Measurements from ENCODE around the gene CDKN1C. TPM values are rescaled to one million over a fixed set of nuclear protein-coding genes. Genes with fewer than 3 reads are reported as not detected.

The CDKN1C gene
- total RNA-seq, 4 donors from 2014 or later, result 12.6 to 29.7 (median 16.8) TPM

DNA sequence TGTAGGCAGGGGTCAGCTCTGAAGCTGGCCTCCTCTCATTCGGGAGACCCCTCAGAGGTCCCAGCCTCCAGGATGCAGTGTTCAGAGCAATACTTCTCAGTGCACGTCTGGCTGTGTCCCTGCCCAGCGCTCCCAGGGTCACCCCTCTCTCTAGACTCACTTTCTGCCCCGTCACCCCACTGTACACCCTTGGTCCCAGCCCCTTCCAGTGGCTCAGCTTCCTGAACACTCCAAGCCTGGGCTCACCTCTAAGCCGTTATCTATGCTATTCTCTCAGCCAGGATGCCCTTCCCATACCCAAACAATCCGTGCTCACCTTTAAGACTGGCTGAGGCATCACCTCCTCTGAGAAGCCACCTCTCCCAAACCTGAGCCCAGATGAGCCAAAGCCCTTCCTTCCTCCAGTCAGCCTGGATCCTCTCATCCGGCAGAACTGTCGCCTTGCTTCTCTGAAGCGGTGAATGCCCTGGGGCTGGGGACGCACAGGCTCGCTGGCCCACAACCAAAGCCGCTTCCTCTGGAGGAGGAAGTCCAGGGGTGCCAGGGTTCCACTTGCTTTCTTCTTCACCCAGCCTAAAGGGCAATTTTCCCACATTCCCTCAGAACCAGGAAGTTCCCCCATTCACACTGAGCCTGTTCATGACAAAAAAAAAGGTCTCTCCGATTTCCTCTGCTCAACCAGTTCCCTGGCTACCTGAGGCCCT is 13.7 kb upstream of the CDKN1C start:
- peaks cover 14 to 36% of the 10 kb centered on the region in 2 donors for H3K4me1 ChIP-seq
- no peaks in the 10 kb centered on the region for H3K9me3 ChIP-seq
- no peak for DNase-seq
- WGBS, 2 donors, result 77 to 79% methylated on average over 13 of the region's 13 CpGs
- TF ChIP-seq, protein P1, sequence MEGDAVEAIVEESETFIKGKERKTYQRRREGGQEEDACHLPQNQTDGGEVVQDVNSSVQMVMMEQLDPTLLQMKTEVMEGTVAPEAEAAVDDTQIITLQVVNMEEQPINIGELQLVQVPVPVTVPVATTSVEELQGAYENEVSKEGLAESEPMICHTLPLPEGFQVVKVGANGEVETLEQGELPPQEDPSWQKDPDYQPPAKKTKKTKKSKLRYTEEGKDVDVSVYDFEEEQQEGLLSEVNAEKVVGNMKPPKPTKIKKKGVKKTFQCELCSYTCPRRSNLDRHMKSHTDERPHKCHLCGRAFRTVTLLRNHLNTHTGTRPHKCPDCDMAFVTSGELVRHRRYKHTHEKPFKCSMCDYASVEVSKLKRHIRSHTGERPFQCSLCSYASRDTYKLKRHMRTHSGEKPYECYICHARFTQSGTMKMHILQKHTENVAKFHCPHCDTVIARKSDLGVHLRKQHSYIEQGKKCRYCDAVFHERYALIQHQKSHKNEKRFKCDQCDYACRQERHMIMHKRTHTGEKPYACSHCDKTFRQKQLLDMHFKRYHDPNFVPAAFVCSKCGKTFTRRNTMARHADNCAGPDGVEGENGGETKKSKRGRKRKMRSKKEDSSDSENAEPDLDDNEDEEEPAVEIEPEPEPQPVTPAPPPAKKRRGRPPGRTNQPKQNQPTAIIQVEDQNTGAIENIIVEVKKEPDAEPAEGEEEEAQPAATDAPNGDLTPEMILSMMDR (IDR thresholded peaks at IDR 0.05), result no peak
- no peak for TF ChIP-seq POLR2A (IDR thresholded peaks at IDR 0.05)
- H3K36me3 ChIP-seq, result no peaks in the 10 kb centered on the region
- no peak overlapping the region for H3K4me3 ChIP-seq (replicated peaks in 1 of 3)
- intact Hi-C loops (cut with DNase I), result loop anchor here (10.0 kb wide), 1 partner anchor 594 kb away; the partner anchor contains the start of genes C11orf21 and TSPAN32
- peak overlapping the region in 2 of 3 donors; percentile 49 to 65 for H3K27ac ChIP-seq
- no peaks in the 10 kb centered on the region for H3K27me3 ChIP-seq

DNA sequence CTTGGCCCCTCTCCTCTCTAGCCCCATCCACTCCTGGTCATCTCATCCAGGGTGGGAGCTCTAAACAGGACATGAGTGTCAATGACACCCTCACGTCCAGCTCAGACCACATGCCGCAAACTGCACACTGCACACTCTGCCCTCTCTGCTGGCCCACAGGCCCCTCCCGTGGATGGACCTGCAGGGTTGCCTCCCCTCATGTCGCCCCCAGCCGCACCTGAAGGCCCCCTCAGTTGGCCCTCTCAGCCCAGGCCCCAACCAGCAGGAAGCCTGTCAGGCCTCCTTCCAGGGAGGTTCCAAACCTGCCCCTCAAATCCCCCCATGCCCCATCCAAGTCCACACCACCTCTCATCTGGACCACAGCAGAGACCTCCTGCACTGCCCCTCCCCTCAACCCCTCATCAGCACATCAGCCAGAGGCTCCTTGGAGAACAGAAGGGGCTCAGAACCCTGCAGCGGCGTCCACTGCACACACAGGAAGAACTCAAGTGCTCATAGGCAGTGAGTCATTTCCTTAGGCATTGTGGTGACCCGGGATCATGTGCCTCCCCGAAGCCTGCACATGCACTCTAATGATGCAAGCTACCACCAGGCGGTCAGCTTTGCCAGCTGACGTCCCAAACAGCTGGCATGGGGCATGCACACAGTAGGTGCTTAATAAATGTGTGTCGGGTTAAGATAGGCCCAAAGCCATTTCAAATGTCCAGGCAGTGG is 12.9 kb upstream of the CDKN1C start:
- TF ChIP-seq POLR2A (IDR thresholded peaks at IDR 0.05), result no peak
- TF ChIP-seq, protein P1 (IDR thresholded peaks at IDR 0.05), result no peak
- Histone ChIP-seq H3K36me3 (no peaks in the 10 kb centered on the region), H3K4me1 (peaks cover 14 to 35% of the 10 kb centered on the region in 2 donors), H3K4me3 (replicated peaks in 1 of 3) (no peak overlapping the region), H3K27me3 (no peaks in the 10 kb centered on the region), H3K27ac (peak overlapping the region in 2 of 3 donors; percentile 49 to 65), H3K9me3 (no peaks in the 10 kb centered on the region)
- 66 to 78% methylated on average over 6 to 11 of the region's 12 CpGs for WGBS, 2 donors
- intact Hi-C loops (cut with DNase I), result loop anchor here (10.0 kb wide), 1 partner anchor 594 kb away; the partner anchor contains the start of genes C11orf21 and TSPAN32
- peak; percentile 40 to 53 for DNase-seq

DNA sequence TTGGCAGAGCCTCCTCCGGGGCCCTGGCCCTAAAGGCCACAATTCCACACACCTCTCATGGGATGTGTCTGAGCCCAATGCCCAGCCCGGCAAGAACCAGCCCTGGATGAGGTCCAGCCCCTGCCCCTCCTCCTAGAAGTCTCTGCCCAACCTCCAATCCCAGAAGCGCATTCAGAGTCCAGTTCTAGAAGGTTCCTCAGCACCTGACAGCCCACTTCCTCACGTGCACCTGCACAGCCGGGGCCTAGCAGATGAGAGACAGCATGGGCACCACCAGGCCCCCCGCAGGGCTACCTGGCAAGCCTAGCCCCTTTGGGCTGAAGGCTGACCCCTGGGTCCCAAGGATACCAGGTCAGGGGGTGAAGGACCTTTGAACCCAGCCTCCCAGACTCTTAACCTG is 11.5 kb upstream of the CDKN1C start:
- WGBS, 2 donors, result 92 to 97% methylated on average over 5 to 6 of the region's 6 CpGs
- no peak for DNase-seq
- TF ChIP-seq, protein P1 (IDR thresholded peaks at IDR 0.05), result no peak
- no peak for TF ChIP-seq POLR2A (IDR thresholded peaks at IDR 0.05)
- no peak overlapping the region for H3K27ac ChIP-seq
- no peak overlapping the region for H3K4me3 ChIP-seq (replicated peaks in 1 of 3)
- no peaks in the 10 kb centered on the region for H3K36me3 ChIP-seq
- no peaks in the 10 kb centered on the region for H3K9me3 ChIP-seq
- intact Hi-C loops (cut with DNase I), result loop anchor here (10.0 kb wide), 1 partner anchor 592 kb away; the partner anchor contains the start of genes C11orf21 and TSPAN32
- peaks cover 14 to 32% of the 10 kb centered on the region in 2 donors for H3K4me1 ChIP-seq
- H3K27me3 ChIP-seq, result no peaks in the 10 kb centered on the region

DNA sequence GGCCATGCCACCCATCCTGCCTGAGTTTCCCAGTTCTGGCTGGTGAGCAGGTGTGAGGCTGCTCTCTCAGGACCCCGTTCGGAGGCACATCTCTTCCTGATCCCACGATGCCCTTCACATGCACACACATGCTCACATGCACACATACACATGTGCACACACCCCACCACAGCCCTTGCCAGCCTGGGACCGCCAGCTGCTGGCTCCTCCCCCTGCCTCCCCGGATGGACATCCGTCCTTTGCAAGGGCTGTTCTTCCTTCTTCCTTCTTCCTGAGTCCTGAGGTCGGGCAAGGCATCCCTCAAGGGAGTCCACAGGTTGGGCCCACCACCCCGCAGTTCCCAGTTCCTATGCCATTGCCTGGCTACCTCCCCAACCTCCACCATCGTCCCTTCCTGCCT is 10.5 kb upstream of the CDKN1C start:
- H3K36me3 ChIP-seq, result no peaks in the 10 kb centered on the region
- 75 to 80% methylated on average over 9 of the region's 9 CpGs for WGBS, 2 donors
- H3K4me1 ChIP-seq, result peaks cover 15 to 35% of the 10 kb centered on the region in 2 donors
- no peak overlapping the region for H3K27ac ChIP-seq
- intact Hi-C loops (cut with DNase I), result loop anchor here (10.0 kb wide), 1 partner anchor 591 kb away; the partner anchor contains the start of genes C11orf21 and TSPAN32
- no peak for DNase-seq
- H3K27me3 ChIP-seq, result no peaks in the 10 kb centered on the region
- H3K4me3 ChIP-seq (replicated peaks in 1 of 3), result no peak overlapping the region
- TF ChIP-seq POLR2A (IDR thresholded peaks at IDR 0.05), result no peak
- TF ChIP-seq, protein P1 (IDR thresholded peaks at IDR 0.05), result no peak
- no peaks in the 10 kb centered on the region for H3K9me3 ChIP-seq

Data from thyroid gland (tissue), 4 donors.